Activated CD4-positive, alpha-beta T cell treated with anti-CD3 and anti-CD28 coated beads, Interleukin-2, amount 50 U/mL, for 4 hours (primary cell): ENCODE measurements around the gene WNT5A.

ENCODE experiments used
- DNase-seq, 2 experiments: peaks; one replicate each; pipeline ENCODE4 v3.0.0-alpha.2; 2020

The WNT5A gene

GRCh38 chr3:55442861-55443260, 44.2 kb downstream of the WNT5A start:
- DNase-seq, result no peak

DNA sequence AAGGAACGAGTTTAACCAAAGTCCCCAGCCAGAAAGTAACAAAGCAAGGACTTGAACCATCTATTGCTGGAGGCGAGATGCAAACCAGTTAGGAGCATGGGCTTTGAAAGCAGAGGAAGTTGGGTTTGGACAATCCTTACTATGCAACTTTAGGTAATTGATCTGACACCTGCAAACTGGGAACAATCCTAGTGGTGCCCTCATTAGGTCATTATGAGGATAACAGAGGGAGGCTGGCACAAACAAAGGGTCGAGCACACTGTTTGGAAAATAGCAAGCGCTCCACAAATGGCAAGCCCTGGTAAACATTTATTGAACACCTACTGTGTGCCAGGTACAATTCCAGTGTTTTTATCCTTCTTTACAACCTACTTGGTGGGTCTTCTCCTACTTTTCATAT, 45.6 kb downstream of the WNT5A start:
- DNase-seq, result no peak

DNA sequence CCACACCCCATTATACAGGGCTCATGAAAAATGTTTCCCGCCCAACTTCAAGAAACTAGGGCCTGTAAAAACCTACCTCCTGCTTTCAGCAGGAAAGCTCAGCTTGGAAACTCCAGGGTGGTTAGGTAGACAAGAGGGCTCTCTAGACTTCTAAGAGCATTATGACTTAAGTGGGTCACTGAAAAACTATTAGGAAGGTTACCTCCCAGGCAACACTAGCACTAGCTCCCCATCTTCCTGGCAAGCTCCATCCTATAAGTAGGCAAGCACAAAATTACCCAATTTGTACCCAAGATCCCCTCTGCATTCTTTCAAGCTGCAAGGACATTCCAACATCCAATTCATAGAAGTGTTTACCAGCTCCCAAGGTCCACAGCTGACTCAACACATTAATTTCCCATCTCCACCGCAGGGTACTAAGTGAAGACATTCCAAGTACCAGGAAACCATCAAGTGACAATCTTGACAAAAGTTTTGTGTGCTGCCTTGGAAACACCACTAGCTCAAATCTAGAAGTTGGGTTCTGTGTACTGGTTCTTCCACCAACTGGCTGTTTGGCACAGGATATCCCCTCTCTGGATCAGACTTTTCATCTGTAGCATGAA, 46.9 kb downstream of the WNT5A start:
- DNase-seq, result no peak

GRCh38 chr3:55439657-55440056, 47.4 kb downstream of the WNT5A start:
- DNase-seq, result no peak

- no peak for DNase-seq
Observed at GRCh38 chr3:55436644-55437043, 50.5 kb downstream of the WNT5A start.

- DNase-seq, result no peak
Observed at GRCh38 chr3:55435491-55435890, 51.6 kb downstream of the WNT5A start.

DNA sequence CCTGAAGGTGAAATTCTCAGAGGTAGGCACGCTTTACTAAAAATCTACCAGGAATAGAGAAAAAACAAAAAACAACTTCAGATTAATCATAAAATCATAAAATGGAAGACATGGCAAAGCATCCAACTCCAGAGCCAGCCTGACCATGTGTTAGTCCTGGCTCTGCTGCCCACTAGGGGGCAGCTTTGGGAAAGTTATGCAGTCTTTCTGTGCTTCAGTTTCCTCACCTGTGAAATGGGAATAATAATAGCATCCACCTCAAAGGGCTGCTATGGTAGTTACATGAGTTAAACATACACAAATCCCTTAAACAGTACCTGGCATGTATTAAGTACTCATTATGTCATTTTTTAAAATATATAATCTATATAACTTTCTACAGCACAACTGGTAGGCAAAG, 52.3 kb downstream of the WNT5A start:
- no peak for DNase-seq

DNA sequence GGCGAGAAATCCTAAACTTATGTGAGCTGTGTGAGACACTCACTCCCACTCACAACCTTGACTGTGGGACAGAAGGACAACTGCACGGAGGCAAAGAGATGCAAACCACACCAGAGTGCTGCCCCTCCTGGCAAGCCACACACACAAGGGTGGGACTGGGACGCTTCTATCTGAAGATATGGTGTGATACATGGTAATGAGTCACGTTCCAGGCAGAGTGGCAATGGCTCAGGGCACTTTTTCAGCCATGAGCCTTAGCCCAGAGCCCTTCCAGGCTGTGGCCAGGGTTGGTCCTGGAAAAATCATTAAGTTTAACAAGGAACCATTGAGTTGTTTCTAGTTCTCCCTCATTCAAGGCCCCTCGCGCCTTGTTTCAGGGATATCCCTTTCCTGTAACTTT, 56.1 kb downstream of the WNT5A start:
- no peak for DNase-seq

DNA sequence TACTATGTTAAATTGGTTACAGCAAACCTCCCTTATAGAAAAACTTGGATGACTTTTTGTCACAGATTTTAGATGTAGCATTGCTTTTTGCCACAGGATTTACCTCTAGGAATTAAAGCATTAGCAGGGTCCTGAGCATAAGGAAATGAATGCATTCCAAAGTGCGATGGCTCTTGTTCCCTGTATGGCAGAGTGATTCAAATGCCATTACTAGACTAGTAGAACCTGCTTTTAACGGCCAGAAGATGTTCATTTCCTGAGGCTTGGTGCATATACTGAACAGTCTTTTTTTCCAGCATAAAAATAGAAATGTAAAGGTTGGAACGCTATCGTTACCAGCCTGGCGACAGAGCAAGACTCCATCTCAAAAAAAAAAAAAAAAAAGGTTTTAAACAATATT, 59.4 kb downstream of the WNT5A start:
- no peak for DNase-seq

DNA sequence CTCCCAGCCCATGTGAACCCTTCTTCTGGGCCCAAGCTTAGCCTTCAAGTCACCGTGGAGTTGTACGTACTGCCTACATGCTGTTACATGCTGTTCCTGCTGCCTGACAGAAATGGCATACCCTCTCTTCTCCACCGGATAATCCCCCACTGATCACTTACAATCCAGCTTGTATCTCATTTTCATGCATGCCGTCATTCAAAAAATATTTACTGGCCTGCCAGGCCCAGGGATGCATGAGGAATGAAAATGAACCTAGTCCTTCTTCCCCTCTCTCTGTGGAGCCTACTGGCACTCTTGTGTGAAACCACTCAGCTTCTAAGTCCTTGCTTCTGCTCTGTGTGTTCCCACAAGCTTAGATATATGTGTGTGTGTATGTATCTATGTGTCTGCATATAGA, 60.6 kb downstream of the WNT5A start:
- DNase-seq, result no peak

DNA sequence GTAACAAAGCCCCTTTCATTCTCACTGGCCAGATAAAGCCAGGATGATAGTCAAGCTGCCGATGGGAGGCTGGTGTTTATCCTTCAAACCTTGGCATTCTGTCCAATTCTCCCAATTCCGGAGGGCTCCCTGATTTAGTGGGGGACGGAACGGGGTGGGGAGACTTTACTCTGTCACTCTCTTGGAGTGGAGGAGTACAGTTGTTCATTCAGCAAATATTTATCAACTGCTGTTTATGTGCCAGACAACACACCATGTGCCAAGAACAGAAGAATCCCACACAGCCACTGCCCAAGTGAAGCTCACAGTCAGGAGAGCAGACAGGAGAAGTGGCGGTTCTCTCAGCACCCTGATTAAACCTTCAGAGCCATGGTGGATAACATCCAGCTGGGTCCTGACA, 63.3 kb downstream of the WNT5A start:
- DNase-seq, result no peak

GRCh38 chr3:55417211-55417610, 69.9 kb downstream of the WNT5A start:
- DNase-seq, result no peak

DNA sequence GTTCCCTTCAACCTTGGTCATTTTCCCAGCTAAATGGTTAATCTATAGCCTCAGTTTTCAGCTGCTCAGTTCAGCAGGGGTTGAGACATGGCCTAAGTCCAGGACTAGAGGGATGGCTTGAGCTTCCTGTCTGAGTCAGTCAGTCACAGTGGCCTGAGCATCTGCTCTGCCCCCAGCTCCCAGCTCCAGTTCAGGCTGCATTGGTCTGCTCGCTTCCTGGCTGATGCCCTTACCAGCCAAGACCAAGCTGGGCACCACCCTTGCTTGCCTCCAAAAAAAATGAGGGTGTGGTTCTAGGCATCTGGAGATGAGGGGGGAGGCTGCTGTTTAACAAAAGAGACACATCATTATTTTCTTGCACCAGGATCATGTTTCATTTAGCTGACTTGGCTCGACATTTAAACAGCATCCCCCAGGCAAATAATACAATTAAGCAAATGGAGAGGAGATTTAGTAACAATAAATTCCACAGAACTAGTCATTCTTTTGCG, 70.7 kb downstream of the WNT5A start:
- DNase-seq, result no peak
